T-cell (primary cell): ENCODE data around the gene NYNRIN. TPM values are rescaled to one million over a fixed set of nuclear protein-coding genes. Genes with fewer than 3 reads are reported as not detected.
A peak's percentile ranks its signal among the peaks of the same experiment; 100 is the strongest.

ENCODE experiments used
- ATAC-seq, 4 experiments: fragments of 200-7000 bp in 3 of 4; fragments of 150-1000 bp in 1 of 4; cut with Tn5 transposase; replicated peaks in 1 of 4; 1 replicate in 3 of 4; 2 replicates in 1 of 4; pipeline ENCODE4 v1.10.0; 2021; ENCODE audit warnings: moderate library complexity in 3 of 4, mild to moderate bottlenecking in 2 of 4, moderate number of reproducible peaks in 1 of 4
- CTCF ChIA-PET, 2 donors: fragments of 300-600 bp; sonication (Branson Sonifier 250); formaldehyde crosslinking; loops; one replicate each; lab custom pipeline; 2022; ENCODE audit warnings: antibody characterized with exemption in 2 of 2; lab: Charles Lee
- POLR2A ChIA-PET, 2 donors: fragments of 300-600 bp; sonication (Branson Sonifier 250); formaldehyde crosslinking; loops; one replicate each; lab custom pipeline; 2022; ENCODE audit warnings: antibody characterized with exemption in 2 of 2; lab: Charles Lee
- DNase-seq, 35 experiments: peaks; one replicate each; pipeline versions ENCODE4 v3.0.0 to v3.0.0-alpha.2; 2013 to 2023
- H3K27ac ChIP-seq: one replicate; pipeline ENCODE4 v1.5.1; 2013; ENCODE audit warnings: low read length
- H3K27me3 ChIP-seq, 2 experiments: replicated peaks in 1 of 2; 1 replicate in 1 of 2; 2 replicates in 1 of 2; pipeline versions ENCODE4 v1.6.1 to v1.7.0; 2013; ENCODE audit warnings: low read length in 1 of 2, mixed read lengths in 1 of 2; ENCODE audit not compliant: control insufficient read depth in 2 of 2, insufficient read depth in 2 of 2; ENCODE audit errors: extremely low read depth in 1 of 2
- H3K36me3 ChIP-seq, 2 donors: 1 replicate in 1 of 2; 2 replicates in 1 of 2; pipeline versions ENCODE4 v1.6.1 to v1.7.0; 2013; ENCODE audit warnings: low read length in 1 of 2; ENCODE audit not compliant: control insufficient read depth in 2 of 2, insufficient read depth in 1 of 2; ENCODE audit errors: extremely low read depth in 1 of 2
- H3K4me1 ChIP-seq, 2 experiments: 1 replicate in 1 of 2; 2 replicates in 1 of 2; pipeline versions ENCODE4 v1.6.1 to v1.7.0; 2013; ENCODE audit warnings: low read length in 2 of 2, mixed read lengths in 1 of 2; ENCODE audit not compliant: insufficient read depth in 2 of 2, control insufficient read depth in 1 of 2; ENCODE audit errors: extremely low read depth in 1 of 2
- H3K4me3 ChIP-seq, 2 donors: 1 replicate in 1 of 2; 2 replicates in 1 of 2; pipeline versions ENCODE4 v1.5.1 to v1.7.0; 2013; ENCODE audit warnings: mild to moderate bottlenecking in 2 of 2, low read length in 1 of 2, moderate library complexity in 1 of 2; ENCODE audit not compliant: control insufficient read depth in 1 of 2; ENCODE audit errors: extremely low read depth in 1 of 2
- H3K9me3 ChIP-seq: 2 replicates; pipeline ENCODE4 v1.7.0; 2013
- H3K27ac Mint-ChIP-seq, 2 donors: one replicate each; pipeline ENCODE4 v1.8.0; 2020 to 2021; ENCODE audit warnings: mild to moderate bottlenecking in 2 of 2, mixed read lengths in 2 of 2
- H3K27me3 Mint-ChIP-seq, 2 donors: one replicate each; pipeline ENCODE4 v1.8.0; 2021 to 2022; ENCODE audit warnings: mixed read lengths in 2 of 2
- H3K36me3 Mint-ChIP-seq: one replicate; pipeline ENCODE4 v1.8.0; 2021; ENCODE audit warnings: mixed read lengths
- H3K4me1 Mint-ChIP-seq, 3 donors: one replicate each; pipeline ENCODE4 v1.8.0; 2020 to 2022; ENCODE audit warnings: mixed read lengths in 3 of 3, mild to moderate bottlenecking in 1 of 3
- H3K4me3 Mint-ChIP-seq, 3 donors: one replicate each; pipeline ENCODE4 v1.8.0; 2020 to 2022; ENCODE audit warnings: mild to moderate bottlenecking in 3 of 3, mixed read lengths in 3 of 3, moderate library complexity in 3 of 3
- H3K9me3 Mint-ChIP-seq, 3 donors: one replicate each; pipeline ENCODE4 v1.8.0; 2020 to 2022; ENCODE audit warnings: mixed read lengths in 3 of 3
- WGBS: methylation state at CpG from one replicate; pipeline ENCODE4 v1.1.5; 2013; ENCODE audit warnings: missing lambda C conversion rate; ENCODE audit not compliant: insufficient coverage; 5-methylcytosine and 5-hydroxymethylcytosine counted together
- total RNA-seq, 35 experiments: library from RNA in 6 of 35; stranded (reverse) in 6 of 35; fragments of 120-200 nt in 1 of 35; gene quantifications; one replicate each; pipeline versions ENCODE4 v1.2.1 to v1.2.4 and lab custom pipeline; 2013 to 2026

The NYNRIN gene
- total RNA-seq, 5 donors from 2014 or later (not counting 1 experiment from before 2014, with no cell fraction given): 0.28 to 0.95 (median 0.61) TPM

DNA sequence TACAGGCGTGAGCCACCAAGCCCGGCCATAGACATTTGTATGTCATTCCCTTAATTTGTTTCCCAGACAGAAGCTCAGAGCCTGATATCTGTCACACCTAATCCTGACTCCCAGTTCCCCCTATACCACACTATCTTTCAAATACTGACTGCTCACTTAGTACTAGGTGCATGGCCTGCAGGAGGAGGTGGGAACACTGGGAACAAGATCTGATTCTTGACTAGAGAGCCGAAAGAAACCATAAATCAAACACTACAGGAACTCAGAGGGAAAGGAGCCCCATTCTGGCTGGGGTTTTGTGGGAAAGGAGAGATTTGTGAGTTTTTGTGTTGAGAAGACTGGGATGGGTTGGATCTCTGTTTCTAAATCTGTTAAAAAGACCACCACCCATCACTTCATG is 35.9 kb downstream of the NYNRIN start:
- no peak overlapping the region for H3K4me3 Mint-ChIP-seq
- H3K9me3 Mint-ChIP-seq: no peaks in the 10 kb centered on the region
- Histone ChIP-seq H3K36me3 (peaks cover 12 to 73% of the 10 kb centered on the region in 2 donors), H3K27me3 (no peaks in the 10 kb centered on the region), H3K4me3 (no peak overlapping the region), H3K27ac (no peak overlapping the region), H3K9me3 (no peaks in the 10 kb centered on the region), H3K4me1 (peaks cover 25 to 43% of the 10 kb centered on the region in 2 experiments)
- H3K27ac Mint-ChIP-seq: peak overlapping the region in 1 of 2 donors; percentile 42
- CTCF ChIA-PET: interaction anchor here in 1 of 2 donors (3.9 kb wide), 1 partner anchor 102 kb away, joined by 44 read pairs; the partner anchor contains the start of gene ADCY4
- peaks cover 50 to 74% (median 59%) of the 10 kb centered on the region in 3 donors for H3K4me1 Mint-ChIP-seq
- 75% methylated on average over 2 of the region's 3 CpGs for WGBS
- no peaks in the 10 kb centered on the region for H3K27me3 Mint-ChIP-seq
- POLR2A ChIA-PET: no interaction called here
- DNase-seq (no peak), ATAC-seq (no peak)
- peaks cover 51% of the 10 kb centered on the region for H3K36me3 Mint-ChIP-seq

DNA sequence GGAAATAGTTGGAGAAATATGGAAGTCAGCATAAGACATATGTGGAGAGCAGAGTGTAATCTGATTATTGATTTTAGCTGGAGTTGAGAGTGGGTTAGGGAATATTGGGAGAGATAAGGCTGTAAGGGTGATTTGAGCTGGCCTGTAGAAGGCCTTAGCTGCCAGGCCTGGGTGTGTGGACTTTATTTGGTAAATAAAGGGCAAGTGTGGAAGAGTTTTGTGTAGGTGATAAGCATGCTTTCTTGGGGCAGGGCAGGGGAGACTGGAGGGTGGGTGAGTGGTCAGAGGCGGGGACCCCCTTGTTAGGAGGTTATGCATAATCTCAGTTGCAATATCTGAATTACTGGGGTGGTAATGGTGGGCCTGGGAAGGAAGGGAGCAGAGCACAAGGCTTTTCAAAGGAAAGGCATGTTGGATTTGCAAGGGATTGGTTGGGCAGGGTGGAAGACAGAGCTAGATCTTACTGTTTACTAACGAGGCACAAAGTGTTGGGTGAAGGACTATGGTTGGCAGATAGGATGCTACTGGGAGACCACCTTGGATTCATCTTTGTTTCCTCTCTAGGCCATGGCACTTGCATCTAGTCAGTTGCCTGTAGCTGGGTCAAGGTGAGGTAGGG is 36.5 kb downstream of the NYNRIN start:
- Histone ChIP-seq H3K4me3 (no peak overlapping the region), H3K27ac (no peak overlapping the region), H3K9me3 (no peaks in the 10 kb centered on the region), H3K36me3 (peaks cover 14 to 80% of the 10 kb centered on the region in 2 donors), H3K27me3 (no peaks in the 10 kb centered on the region), H3K4me1 (peaks cover 25 to 43% of the 10 kb centered on the region in 2 experiments)
- Mint-ChIP-seq H3K4me3 (peak overlapping the region in 1 of 3 donors; percentile 5), H3K27ac (no peak overlapping the region), H3K27me3 (no peaks in the 10 kb centered on the region), H3K36me3 (peaks cover 52% of the 10 kb centered on the region), H3K9me3 (no peaks in the 10 kb centered on the region), H3K4me1 (peaks cover 50 to 75% (median 60%) of the 10 kb centered on the region in 3 donors)
- no peak for ATAC-seq
- 88% methylated on average over 2 of the region's 2 CpGs for WGBS
- DNase-seq: no peak
- POLR2A ChIA-PET: no interaction called here
- CTCF ChIA-PET: interaction anchor here (1.2 to 3.9 kb wide), 7 partner anchors 95 to 220 kb away, joined by 3 to 44 read pairs (median 7); partner anchors contain the start of genes ADCY4 (in 1 of the 2), CIDEB (in 1 of the 2), MDP1 (in 1 of the 2) and RIPK3 (in 1 of the 2)

- 83% methylated on average over 6 of the region's 6 CpGs for WGBS
- Histone ChIP-seq H3K27ac (no peak overlapping the region), H3K27me3 (no peaks in the 10 kb centered on the region), H3K9me3 (no peaks in the 10 kb centered on the region), H3K4me3 (no peak overlapping the region), H3K36me3 (peaks cover 14 to 86% of the 10 kb centered on the region in 2 donors), H3K4me1 (peaks cover 21 to 43% of the 10 kb centered on the region in 2 experiments)
- H3K27ac Mint-ChIP-seq: no peak overlapping the region
- POLR2A ChIA-PET: no interaction called here
- peaks cover 51 to 75% (median 64%) of the 10 kb centered on the region in 3 donors for H3K4me1 Mint-ChIP-seq
- ATAC-seq (no peak), DNase-seq (no peak)
- H3K36me3 Mint-ChIP-seq: peaks cover 55% of the 10 kb centered on the region
- CTCF ChIA-PET: interaction anchor here (1.0 to 3.9 kb wide), 11 partner anchors 96 to 321 kb away, joined by 3 to 44 read pairs (median 4); partner anchors contain the start of genes RIPK3 (in 2 of the 2), ADCY4 (in 1 of the 2), CIDEB (in 1 of the 2) and MDP1 (in 1 of the 2)
- H3K27me3 Mint-ChIP-seq: no peaks in the 10 kb centered on the region
- peak overlapping the region in 1 of 3 donors; percentile 5 for H3K4me3 Mint-ChIP-seq
- no peaks in the 10 kb centered on the region for H3K9me3 Mint-ChIP-seq
These were observed 37.2 kb downstream of the NYNRIN start for GRCh38 chr14:24435998-24436354.

- POLR2A ChIA-PET: no interaction called here
These were observed 37.7 kb downstream of the NYNRIN start for GRCh38 chr14:24436355-24437019.

DNA sequence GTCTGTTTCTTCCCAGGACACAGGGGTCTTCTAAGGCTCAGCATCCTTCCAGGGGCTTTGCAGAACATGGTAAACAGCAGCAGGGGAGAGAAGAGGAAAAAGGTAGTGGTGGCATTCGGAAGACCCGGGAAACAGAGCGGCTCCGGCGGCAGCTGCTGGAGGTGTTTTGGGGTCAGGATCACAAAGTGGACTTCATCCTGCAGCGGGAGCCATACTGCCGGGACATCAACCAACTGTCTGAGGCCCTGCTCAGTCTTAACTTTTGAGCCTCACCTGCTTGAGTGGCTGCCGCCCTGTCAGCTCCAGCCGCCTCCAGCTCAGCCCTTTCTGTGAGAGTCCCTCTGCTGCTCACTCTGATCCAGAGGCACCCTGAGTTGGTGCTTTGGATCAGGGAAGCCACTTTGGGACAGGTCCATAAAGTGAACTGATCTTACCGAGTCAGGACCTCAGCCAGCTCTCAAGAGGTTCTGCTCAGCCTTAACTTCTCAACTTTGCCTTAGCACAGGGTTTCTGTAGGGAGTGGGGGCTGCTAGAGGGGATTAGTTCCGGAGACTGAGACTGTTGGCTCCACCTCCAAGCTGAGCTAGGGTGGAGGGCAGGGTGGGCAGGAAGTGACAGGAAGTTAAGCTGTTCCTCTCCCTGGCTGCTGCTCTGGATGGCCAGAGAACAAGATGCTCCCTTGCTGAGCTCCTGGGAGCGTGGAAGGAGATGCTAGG is 38.4 kb downstream of the NYNRIN start:
- H3K4me3 Mint-ChIP-seq: peak overlapping the region in 2 of 3 donors; percentile 3 to 64
- ATAC-seq (peak in 2 of 4 experiments; percentile 20 to 31), DNase-seq (no peak)
- H3K9me3 Mint-ChIP-seq: no peaks in the 10 kb centered on the region
- peaks cover 8 to 83% of the 10 kb centered on the region in 2 donors for H3K36me3 ChIP-seq
- CTCF ChIA-PET: interaction anchor here (0.5 to 3.9 kb wide), 22 partner anchors 12 to 322 kb away, joined by 3 to 44 read pairs (median 4); partner anchors contain the start of genes ADCY4 (in 1 of the 2), CIDEB (in 1 of the 2), DHRS1 (in 1 of the 2) and MDP1 (in 1 of the 2)
- peaks cover 21 to 41% of the 10 kb centered on the region in 2 experiments for H3K4me1 ChIP-seq
- no peak overlapping the region for H3K4me3 ChIP-seq
- H3K4me1 Mint-ChIP-seq: peaks cover 51 to 76% (median 63%) of the 10 kb centered on the region in 3 donors
- POLR2A ChIA-PET: interaction anchor here in 1 of 2 donors (1.1 kb wide), 1 partner anchor 195 kb away, joined by 3 read pairs; the partner anchor contains the start of gene TINF2
- WGBS: 74% methylated on average over 11 of the region's 12 CpGs
- H3K27me3 Mint-ChIP-seq: no peaks in the 10 kb centered on the region
- peak overlapping the region; percentile 78 to 84 for H3K27ac Mint-ChIP-seq
- H3K27ac ChIP-seq: peak overlapping the region; percentile 39
- no peaks in the 10 kb centered on the region for H3K9me3 ChIP-seq
- H3K36me3 Mint-ChIP-seq: peaks cover 50% of the 10 kb centered on the region
- no peaks in the 10 kb centered on the region for H3K27me3 ChIP-seq

More at GRCh38 chr14:24436355-24437019, 37.7 kb downstream of the NYNRIN start:
- CTCF ChIA-PET: interaction anchor here (0.5 to 3.9 kb wide), 19 partner anchors 11 to 321 kb away, joined by 3 to 44 read pairs (median 4); partner anchors contain the start of genes RIPK3 (in 2 of the 2), ADCY4 (in 1 of the 2), CIDEB (in 1 of the 2) and DHRS1 (in 1 of the 2)
- Mint-ChIP-seq H3K27me3 (no peaks in the 10 kb centered on the region), H3K27ac (peak overlapping the region; percentile 76 to 78), H3K4me1 (peaks cover 51 to 75% (median 64%) of the 10 kb centered on the region in 3 donors), H3K9me3 (no peaks in the 10 kb centered on the region), H3K4me3 (peak overlapping the region in 1 of 3 donors; percentile 64), H3K36me3 (peaks cover 55% of the 10 kb centered on the region)
- Histone ChIP-seq H3K27ac (no peak overlapping the region), H3K9me3 (no peaks in the 10 kb centered on the region), H3K27me3 (no peaks in the 10 kb centered on the region), H3K36me3 (peaks cover 14 to 89% of the 10 kb centered on the region in 2 donors), H3K4me1 (peaks cover 20 to 42% of the 10 kb centered on the region in 2 experiments), H3K4me3 (no peak overlapping the region)
- DNase-seq (peak in 16 of 35 experiments; percentile 26 to 77 (median 33)), ATAC-seq (peak; percentile 33 to 52 (median 48))
- no CpG with 5 or more reads among the region's 5 CpGs for WGBS
